Natural killer cell (primary cell): ENCODE data around the gene LHFPL3. TPM values are rescaled to one million over a fixed set of nuclear protein-coding genes. Genes with fewer than 3 reads are reported as not detected.

Experiments
- ATAC-seq, 3 donors: fragments of 150-1000 bp in 2 of 3; fragments of 200-7000 bp in 1 of 3; cut with Tn5 transposase; 1 replicate in 1 of 3; 2 replicates in 2 of 3; pipeline ENCODE4 v1.10.0; 2021; ENCODE audit warnings: mild to moderate bottlenecking in 2 of 3, moderate library complexity in 2 of 3
- DNase-seq, 2 donors: peaks; one replicate each; pipeline versions ENCODE4 v3.0.0 to v3.0.0-alpha.2; 2013 to 2021; ENCODE audit warnings: mixed read lengths in 1 of 2
- H3K27ac ChIP-seq: one replicate; pipeline ENCODE4 v1.5.1; 2013; ENCODE audit warnings: mild to moderate bottlenecking, low read length
- H3K27me3 ChIP-seq: one replicate; pipeline ENCODE4 v1.6.1; 2013; ENCODE audit warnings: low read length; ENCODE audit not compliant: control insufficient read depth, insufficient read depth
- H3K36me3 ChIP-seq: one replicate; pipeline ENCODE4 v1.6.1; 2013; ENCODE audit warnings: low read length; ENCODE audit not compliant: control insufficient read depth, insufficient read depth
- H3K4me1 ChIP-seq: one replicate; pipeline ENCODE4 v1.6.1; 2013; ENCODE audit warnings: low read length; ENCODE audit not compliant: control insufficient read depth, insufficient read depth
- H3K4me3 ChIP-seq: one replicate; pipeline ENCODE4 v1.5.1; 2013; ENCODE audit warnings: low read length
- H3K9me3 ChIP-seq: one replicate; pipeline ENCODE4 v1.6.1; 2013; ENCODE audit warnings: low read length; ENCODE audit not compliant: control insufficient read depth, insufficient read depth
- H3K27ac Mint-ChIP-seq, 2 donors: one replicate each; pipeline ENCODE4 v1.8.0; 2022; ENCODE audit warnings: mild to moderate bottlenecking in 2 of 2, mixed read lengths in 2 of 2, moderate library complexity in 1 of 2
- H3K27me3 Mint-ChIP-seq, 2 donors: one replicate each; pipeline ENCODE4 v1.8.0; 2022; ENCODE audit warnings: low read depth in 2 of 2, mixed read lengths in 2 of 2
- H3K36me3 Mint-ChIP-seq: one replicate; pipeline ENCODE4 v1.8.0; 2022; ENCODE audit warnings: mixed read lengths
- H3K4me1 Mint-ChIP-seq, 2 donors: one replicate each; pipeline ENCODE4 v1.8.0; 2022; ENCODE audit warnings: mixed read lengths in 2 of 2
- H3K4me3 Mint-ChIP-seq: one replicate; pipeline ENCODE4 v1.8.0; 2022; ENCODE audit warnings: mild to moderate bottlenecking, moderate library complexity, mixed read lengths
- H3K9me3 Mint-ChIP-seq, 2 donors: one replicate each; pipeline ENCODE4 v1.8.0; 2022; ENCODE audit warnings: mixed read lengths in 2 of 2
- WGBS: methylation state at CpG from one replicate; pipeline ENCODE4 v1.1.7; 2013; ENCODE audit warnings: missing lambda C conversion rate; ENCODE audit not compliant: insufficient coverage; 5-methylcytosine and 5-hydroxymethylcytosine counted together
- intact Hi-C: fragments of 100-400 bp; cut with micrococcal nuclease; formaldehyde crosslinking; loops from one replicate; pipeline ENCODE4 v1.14.2; 2022
- total RNA-seq, 4 donors: library from RNA; stranded (reverse); fragments of 120-200 nt in 1 of 4; gene quantifications; one replicate each; pipeline versions ENCODE4 v1.2.3 to v1.2.4, GENCODE V29; 2013 to 2022
- TF ChIP-seq, protein P1 (sequence below): fragments of 200-600 bp; IDR thresholded peaks from one replicate; pipeline ENCODE4 v1.8.0; 2022; ENCODE audit warnings: antibody characterized with exemption

The LHFPL3 gene
- total RNA-seq, 3 donors from 2014 or later (not counting 1 experiment from before 2014, with no cell fraction given), result not detected

DNA sequence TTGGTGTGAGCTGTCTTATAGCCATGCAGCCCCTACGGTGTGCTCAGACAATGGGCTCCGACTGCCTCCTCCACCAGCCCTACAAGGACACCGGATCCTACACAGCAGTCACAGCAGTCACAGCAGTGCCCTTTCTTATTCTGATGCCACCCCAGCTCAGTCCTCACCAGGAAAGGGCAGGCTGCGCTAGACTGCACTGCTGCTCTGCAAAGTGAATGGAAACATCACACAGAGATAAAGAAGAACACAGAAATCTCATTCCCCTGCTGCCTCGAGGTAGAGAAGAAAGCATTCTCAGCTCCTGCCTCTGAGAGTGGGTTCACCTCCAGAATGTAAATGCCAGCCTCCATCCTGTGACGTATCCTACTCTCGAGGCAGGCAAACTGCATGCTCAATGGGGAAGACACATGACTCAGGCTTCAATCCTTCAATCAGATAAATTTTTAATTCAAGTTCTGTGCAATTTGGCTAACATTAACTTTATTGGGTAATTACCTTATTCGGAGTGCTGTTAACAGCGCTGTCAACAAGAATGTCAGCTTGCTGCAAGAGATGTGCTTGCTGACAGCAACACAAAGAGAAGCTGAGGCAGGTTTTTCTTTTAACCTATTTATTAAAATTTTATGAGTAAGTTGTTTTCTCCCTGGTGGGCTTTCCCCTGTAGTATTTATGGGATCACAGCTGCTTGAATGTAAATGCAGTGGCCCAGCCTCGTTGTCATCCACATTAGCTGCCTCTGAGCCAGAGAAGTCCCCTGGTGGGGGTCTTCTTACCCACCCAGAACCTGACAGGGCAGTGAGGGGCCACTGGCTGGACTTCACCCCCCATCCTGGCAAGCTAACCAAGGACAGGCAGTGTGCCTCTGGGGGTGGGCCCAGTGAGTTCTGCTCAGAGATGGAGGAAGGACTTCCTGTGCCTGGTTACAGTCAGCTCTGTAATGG is 444.3 kb downstream of the LHFPL3 start:
- Histone ChIP-seq H3K4me3 (no peak overlapping the region), H3K27ac (no peak overlapping the region), H3K27me3 (no peaks in the 10 kb centered on the region), H3K9me3 (no peaks in the 10 kb centered on the region), H3K36me3 (no peaks in the 10 kb centered on the region), H3K4me1 (no peaks in the 10 kb centered on the region)
- ATAC-seq, result no peak
- Mint-ChIP-seq H3K4me3 (no peak overlapping the region), H3K4me1 (no peaks in the 10 kb centered on the region), H3K9me3 (no peaks in the 10 kb centered on the region), H3K27me3 (peaks cover 6 to 11% of the 10 kb centered on the region in 2 donors), H3K27ac (no peak overlapping the region), H3K36me3 (no peaks in the 10 kb centered on the region)
- DNase-seq, result no peak
- 49% methylated on average over 10 of the region's 10 CpGs for WGBS
- intact Hi-C loops, result no loop called here
- TF ChIP-seq, protein P1, sequence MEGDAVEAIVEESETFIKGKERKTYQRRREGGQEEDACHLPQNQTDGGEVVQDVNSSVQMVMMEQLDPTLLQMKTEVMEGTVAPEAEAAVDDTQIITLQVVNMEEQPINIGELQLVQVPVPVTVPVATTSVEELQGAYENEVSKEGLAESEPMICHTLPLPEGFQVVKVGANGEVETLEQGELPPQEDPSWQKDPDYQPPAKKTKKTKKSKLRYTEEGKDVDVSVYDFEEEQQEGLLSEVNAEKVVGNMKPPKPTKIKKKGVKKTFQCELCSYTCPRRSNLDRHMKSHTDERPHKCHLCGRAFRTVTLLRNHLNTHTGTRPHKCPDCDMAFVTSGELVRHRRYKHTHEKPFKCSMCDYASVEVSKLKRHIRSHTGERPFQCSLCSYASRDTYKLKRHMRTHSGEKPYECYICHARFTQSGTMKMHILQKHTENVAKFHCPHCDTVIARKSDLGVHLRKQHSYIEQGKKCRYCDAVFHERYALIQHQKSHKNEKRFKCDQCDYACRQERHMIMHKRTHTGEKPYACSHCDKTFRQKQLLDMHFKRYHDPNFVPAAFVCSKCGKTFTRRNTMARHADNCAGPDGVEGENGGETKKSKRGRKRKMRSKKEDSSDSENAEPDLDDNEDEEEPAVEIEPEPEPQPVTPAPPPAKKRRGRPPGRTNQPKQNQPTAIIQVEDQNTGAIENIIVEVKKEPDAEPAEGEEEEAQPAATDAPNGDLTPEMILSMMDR, result no peak

DNA sequence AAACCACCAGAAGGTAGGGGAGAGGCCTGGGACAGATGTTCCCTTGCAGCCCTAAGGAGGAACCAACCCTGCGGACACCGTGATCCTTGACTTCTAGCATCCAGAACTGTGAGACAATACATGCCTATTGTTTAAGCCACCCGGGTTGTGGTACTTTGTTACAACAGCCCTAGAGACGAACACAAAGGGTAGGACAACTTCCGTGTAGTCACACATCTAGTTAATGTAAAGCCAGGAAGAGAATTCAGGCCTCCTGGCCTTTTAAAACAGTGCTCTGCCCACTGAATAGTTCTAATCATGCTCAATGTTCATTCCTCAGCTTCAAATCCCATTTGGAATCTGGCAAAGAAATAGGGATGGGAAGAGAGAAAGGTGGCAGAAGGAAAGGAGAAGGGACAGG is 445.4 kb downstream of the LHFPL3 start:
- Histone ChIP-seq H3K27me3 (no peaks in the 10 kb centered on the region), H3K36me3 (no peaks in the 10 kb centered on the region), H3K27ac (no peak overlapping the region), H3K4me3 (no peak overlapping the region), H3K9me3 (no peaks in the 10 kb centered on the region), H3K4me1 (no peaks in the 10 kb centered on the region)
- no peak for ATAC-seq
- Mint-ChIP-seq H3K4me1 (no peaks in the 10 kb centered on the region), H3K36me3 (no peaks in the 10 kb centered on the region), H3K9me3 (no peaks in the 10 kb centered on the region), H3K4me3 (no peak overlapping the region), H3K27ac (no peak overlapping the region), H3K27me3 (peaks cover 2 to 4% of the 10 kb centered on the region in 2 donors)
- TF ChIP-seq, protein P1, result no peak
- intact Hi-C loops, result no loop called here
- no peak for DNase-seq
- WGBS, result 91% methylated on average over 5 of the region's 5 CpGs

DNA sequence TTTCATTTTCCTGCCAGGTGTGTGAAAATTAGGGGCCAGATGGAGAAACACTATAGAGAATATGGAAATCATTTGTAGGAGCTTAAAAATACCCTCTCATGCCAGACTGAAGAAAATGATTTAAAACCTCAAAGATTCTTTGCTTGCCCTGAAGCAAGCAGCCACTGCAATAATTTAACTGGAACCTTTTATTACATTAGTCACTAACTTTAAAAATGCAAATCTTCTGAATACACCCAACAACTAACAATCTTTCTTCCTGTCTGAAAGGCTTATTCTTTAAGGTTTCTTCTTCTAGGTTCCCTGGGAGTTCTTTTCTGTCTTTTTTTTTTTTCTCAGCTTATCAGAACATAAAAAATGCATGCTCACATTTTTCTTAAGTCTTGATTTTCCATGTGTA is 447.1 kb downstream of the LHFPL3 start:
- H3K4me1 Mint-ChIP-seq, result no peaks in the 10 kb centered on the region

More for the DNA sequence above, 447.1 kb downstream of the LHFPL3 start:
- no peaks in the 10 kb centered on the region for H3K9me3 ChIP-seq
- H3K4me3 Mint-ChIP-seq, result no peak overlapping the region
- H3K9me3 Mint-ChIP-seq, result no peaks in the 10 kb centered on the region
- ATAC-seq, result no peak
- H3K36me3 ChIP-seq, result no peaks in the 10 kb centered on the region
- no peak for DNase-seq
- peaks cover 0 to 2% of the 10 kb centered on the region in 2 donors for H3K27me3 Mint-ChIP-seq
- H3K36me3 Mint-ChIP-seq, result no peaks in the 10 kb centered on the region
- intact Hi-C loops, result no loop called here
- no peak overlapping the region for H3K4me3 ChIP-seq
- no peak overlapping the region for H3K27ac ChIP-seq
- H3K27me3 ChIP-seq, result no peaks in the 10 kb centered on the region
- no peaks in the 10 kb centered on the region for H3K4me1 ChIP-seq
- H3K27ac Mint-ChIP-seq, result no peak overlapping the region
- TF ChIP-seq, protein P1, result no peak
